GM18520 (cell line): ENCODE data around the gene IL34.

Experiments
- ATAC-seq: cut with Tn5 transposase; IDR thresholded peaks from one replicate; pipeline ENCODE4 v1.9.1; 2021; ENCODE audit not compliant: unreplicated experiment

Gene IL34

DNA sequence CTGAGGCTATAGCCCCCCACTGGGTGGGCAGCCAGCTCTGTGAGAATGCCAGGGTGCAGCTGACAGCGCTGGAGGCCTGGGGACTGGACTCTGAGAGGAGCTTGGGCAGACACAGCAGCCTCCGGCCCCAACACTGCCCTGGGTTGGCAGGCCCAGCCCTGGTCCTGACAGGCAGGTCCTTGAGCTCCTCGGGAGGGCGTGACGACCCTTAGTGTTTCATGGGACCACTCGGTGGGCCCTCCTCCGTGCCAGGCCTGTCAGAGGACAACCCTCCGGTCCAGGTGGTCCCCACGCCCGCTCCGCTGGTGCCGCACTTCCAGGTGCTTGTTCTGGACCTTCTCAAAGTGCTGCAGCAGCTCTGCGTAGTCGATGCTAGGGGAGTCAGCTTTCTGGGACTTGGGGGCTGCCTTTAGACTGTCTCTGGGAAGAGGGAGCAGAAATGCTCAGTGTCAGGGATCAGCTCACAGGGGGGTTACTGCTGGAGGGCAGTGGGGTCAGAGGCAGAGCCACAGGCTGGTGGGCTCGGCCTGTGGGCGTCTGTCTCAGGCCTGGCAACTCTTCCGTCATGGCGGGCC, 41.4 kb downstream of the IL34 start:
- ATAC-seq = no peak

DNA sequence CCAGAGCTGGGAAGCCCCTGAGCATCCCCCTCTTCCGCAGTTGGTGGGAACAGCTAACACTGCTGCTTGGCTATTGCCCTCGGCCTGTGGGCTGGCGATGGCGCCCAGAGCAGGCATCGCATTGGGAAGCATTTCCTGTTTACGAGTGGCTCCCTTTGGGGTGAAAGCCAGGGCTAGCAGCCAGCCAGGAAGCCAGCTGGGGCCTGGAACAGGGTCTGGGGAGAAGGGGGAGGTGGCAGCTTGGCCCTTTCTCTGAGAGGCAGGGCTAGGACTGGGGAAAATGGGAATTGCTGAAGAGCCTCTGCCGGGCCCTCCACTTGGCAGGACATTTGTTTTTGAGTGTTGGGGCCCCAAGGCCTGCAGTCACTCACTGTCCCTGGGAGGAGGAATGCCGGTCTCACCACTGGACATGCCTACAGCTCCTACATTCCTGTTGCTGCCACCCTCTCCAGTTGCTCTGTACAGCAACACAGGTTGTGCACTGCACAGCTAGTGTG, 41.9 kb downstream of the IL34 start:
- ATAC-seq = no peak

DNA sequence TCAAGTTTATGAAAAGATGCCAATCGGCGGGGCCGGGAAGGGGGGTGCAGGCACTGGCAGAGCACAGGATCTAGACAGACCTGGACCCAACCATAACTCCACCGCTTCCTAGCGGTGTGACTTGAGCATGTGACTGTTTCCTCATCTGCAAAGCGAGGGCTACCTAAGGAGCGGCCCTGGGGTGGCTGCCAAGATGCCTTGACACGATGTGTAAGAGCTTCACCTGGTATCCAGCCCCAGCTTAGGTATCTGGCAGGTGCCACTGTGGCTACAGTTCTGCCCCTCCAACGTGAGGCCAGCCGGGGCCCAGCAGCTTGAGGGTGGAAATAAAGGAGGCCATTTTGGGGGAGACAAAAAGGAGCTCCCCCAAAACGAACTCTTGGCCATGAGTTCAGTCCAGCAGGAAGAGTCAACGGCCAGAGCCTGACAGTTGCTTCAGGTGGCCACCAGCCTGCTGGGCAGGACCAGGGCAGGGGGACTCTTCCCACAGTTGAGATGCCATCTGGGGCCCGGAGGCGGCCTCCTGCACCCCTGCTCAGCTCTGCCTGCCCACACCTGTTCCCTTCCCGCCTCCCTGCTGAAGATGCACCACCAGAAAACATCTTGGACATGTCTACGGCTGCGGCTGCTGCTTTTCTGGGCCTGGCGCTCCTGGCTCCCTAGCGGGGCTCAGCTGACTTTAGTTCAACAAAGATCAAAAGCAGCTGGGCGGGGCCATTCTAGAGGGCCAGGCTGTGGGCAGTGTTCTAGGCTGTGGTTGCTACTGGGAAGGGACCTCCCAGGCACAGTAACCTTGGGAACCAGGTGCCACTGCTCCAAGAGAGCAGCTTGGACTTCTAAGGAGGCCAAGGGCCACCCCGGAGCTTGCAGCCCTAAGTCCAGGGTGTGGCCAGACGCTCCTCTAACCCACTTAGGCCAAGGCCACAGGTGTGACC, 42.9 kb downstream of the IL34 start:
- no peak for ATAC-seq

DNA sequence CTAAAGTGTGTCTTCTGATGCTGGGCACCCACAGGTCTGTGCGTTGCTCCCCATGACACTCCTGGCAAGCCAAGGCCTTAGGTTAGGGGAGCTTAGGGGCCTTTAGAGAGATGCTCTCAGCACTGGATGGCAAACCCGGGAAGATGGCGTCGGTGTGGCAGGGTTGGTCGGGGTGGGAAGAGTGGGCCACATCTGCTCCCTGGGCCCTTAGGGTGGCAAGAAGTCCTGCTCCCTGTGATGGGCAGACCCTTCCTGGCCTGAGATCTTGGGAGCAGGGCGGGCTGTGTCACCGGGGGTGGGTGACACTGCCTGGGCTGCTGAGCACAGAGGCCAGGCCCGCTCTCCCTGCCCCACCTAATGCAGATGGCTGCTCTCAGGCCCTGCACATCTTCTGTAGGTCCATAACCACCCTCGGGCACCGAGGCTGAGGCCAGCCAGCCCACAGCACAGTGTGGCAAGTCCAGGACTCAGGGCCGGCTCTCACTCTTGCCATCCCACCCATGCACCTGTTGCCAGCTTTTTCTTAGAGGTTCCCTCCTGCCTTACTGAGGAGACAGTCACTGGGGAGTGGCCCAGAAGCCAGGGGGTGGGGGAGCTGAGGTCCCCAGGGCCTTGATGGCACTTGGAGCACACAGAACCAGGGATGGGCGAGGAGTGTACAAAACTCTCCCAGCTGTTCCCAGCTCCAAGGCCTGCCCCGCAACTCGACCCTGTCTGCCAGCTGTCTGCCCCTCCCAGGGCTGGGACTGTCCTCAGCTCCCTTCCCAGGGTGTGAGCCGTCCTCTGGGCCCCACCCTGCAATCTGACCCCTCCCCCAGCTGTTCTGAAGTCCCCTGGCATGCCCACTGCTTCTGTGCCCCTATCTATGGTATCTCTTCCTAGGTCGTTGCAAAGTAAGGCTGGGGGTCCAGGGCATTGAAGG, 43.9 kb downstream of the IL34 start:
- no peak for ATAC-seq

DNA sequence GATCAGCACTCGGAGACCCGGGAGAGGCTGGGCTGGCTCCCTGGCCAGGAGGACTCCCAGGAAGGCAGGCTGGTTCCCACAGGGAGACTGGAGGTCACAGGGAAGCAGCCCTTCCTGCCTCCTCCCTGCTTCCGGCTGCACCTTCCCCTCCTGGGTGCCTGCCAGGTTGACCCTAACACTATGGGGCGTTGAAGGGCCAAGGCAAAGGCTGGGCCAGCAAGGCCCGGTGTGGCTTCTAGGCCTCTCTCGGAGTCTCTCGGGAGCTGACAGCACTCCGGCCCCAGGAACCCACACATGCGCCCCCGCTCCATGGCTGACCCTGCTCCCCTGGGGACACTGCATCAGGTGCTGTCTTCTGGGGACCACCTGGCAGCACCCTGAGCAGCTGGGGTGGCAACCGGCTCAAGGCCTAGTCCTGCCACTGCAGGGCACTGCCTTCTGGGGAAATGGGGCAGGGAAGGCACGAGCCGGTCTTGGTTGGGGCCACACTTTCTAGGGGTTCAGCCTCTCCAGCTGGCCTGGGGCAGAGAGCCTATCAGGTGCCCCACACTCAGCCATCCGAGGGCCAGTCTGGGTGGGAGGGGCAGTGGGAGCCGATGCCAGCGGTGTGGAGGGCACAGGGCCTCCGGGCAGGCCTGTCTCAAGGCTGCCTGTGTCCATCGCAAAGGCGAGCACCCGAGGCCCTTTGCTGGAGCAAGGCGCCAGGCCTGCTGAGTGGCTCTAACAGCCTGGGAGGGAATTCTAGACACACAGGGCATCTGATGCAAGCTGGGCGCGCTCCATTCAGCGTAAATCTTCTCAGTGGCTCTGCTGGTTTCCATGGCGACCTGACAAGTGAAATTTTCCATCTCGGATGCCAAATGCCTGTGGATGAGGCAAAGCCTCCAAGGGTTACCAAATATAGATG, 45.1 kb downstream of the IL34 start:
- no peak for ATAC-seq

DNA sequence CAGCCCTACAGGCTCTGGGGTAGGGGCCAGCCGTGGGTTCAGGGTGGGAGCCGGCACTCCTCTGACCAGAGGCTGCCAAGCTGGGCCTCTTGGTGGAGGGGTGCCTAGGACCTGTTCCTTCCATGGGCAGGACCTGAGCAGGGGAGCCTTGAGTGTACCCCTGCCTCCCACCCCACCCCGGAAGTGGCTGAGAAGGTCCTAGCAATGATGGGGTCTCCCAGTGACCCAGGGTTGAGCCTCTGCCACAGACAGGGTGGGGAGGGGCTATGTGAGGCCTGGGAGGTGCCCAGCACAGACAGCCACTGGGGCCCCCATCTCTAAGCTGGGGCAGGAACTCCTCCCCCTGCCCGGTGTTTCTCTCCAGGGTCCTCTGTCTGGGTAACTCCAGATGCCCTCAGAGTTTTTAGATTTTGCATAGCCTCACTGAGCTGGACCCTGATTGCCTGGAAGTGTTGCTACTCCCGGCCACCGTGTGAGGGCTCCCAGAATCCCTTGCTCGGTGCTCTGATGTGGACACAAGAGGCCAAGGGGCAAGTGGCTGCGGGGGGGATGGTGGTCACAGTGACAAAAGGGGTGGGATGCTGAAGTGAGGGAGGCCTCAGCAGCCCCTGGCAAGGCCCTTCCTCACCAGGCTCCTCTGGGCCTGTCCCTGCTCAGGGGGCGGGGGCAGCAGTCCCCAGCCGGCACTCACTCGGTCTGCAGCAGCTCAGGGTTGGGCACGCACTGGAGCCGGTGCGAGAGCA, 45.9 kb downstream of the IL34 start:
- no peak for ATAC-seq

DNA sequence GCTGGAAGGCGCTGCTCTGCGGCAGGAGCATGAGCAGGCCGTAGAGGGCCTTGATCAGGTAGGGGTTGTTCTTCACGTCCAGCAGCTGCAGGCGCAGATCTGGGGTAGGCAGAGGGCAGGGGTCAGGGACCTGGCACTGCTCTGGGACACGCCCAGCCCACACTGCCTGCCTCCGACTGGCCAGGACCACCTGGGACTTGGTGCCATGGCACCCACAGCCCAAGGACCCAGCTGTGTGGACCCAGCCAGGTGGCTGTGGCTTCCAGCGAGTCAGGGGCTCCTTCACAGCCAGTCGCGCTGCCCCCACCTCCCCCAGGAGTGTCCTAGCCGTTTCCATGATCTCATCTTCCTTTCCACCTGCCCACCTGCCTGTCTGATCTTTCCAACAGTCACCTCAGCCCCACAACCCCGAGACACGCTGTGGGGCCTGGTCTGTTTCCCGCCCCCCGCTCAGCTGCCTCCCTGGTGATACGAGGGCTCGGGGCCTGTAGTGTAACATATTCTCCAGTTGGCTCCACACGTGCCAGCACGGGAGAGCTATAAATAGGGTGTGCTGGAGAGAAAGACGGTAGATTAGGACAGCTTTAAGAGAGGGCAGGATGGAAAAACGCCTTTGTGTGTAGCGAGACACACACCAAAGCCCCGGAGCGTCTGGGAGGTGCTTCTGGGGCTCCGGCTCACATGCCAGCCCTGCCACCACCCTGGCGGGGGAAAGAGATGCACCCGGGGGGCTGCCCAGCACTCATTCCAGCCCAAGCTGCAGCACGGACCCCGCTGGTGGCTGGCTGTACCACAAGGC, 46.7 kb downstream of the IL34 start:
- ATAC-seq = no peak

DNA sequence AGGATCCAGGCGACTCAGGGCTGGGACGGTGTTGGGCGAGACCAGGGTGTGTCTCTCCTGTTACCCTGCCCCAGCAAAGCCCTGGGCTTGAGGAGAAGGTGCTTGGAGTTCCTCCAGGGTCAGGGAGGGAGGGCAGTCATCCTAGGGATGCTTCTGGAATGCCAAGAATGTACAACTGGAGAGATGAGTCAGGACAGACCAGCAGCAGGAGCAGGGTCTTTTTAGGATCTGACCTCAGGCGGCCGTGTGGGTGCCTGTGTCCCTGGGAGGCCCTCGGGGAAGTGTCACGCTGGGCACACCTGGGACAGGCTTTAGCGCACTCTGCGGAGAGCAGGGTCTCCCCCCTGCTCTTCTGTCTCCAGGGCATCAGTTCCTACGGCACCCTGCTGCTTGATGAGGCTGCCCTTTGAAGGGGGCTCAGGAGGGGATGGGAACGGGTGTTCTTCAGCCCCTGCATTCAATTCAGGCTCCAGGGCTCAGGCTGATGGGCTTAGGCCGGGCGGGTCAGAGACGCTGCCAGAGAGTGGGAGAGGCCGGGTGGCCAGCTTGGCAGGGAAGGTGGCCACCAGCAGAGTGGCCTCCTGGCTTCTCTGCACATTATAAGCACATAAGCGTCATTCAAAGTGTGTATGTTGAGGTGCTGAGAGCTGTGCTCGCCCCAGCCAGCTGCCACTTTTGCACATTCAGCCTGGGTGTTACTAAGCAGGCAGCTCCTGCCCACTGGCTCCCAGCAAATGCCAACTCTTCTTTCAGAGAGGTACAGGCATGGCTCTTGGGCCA, 47.9 kb downstream of the IL34 start:
- no peak for ATAC-seq

DNA sequence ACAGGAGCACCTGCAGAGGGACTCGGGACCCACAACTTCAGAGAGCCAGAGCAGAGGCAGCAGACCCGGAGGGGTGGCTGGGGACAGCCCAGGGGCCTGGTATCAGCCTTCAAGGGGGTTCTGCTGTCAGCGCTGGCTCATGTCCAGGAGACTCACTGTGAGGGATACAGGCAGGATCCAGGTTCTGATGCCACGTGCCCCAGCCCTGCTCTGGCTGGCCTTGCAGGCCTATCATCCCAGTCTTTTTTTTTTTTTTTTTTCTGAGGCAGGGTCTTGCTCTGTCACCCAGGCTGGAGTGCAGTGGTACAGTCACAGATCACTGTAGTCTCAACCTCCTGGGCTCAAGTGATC, 48.5 kb downstream of the IL34 start:
- no peak for ATAC-seq

DNA sequence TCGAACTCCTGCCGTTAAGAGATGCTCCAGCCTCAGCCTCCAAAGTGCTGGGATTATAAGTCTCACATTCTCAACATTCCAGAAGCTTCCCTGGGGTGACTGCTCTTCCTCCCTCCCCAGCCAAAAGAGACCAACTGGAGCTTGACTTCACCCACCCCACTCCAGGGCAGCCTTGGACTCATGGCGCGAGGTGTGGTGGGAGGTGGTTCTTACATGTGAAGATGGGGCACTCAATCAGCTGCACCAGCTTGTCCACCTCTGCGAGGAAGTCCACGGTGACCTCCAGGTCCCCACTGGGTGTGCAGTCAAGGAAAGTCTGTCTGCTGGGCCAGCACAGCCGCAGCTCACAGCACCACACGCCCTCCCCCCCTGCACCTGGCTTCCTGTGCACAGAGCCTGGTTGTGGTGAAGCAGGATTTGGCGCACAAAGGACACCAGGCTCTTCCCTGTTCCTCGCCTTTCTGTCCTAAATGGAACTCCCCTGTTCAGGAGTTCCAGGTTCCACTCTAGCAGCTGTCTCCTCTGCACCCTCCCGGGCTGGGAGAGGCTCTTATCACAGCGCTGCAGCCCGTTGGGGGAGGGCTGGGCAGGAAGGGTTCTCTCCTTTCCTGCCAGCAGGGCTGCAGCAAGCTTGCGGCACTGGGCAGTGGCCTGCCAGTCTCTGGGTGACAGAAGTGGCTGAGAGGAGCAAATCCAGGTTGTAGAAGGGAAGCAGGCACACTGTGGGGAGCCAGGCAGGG, 49.1 kb downstream of the IL34 start:
- ATAC-seq = no peak

DNA sequence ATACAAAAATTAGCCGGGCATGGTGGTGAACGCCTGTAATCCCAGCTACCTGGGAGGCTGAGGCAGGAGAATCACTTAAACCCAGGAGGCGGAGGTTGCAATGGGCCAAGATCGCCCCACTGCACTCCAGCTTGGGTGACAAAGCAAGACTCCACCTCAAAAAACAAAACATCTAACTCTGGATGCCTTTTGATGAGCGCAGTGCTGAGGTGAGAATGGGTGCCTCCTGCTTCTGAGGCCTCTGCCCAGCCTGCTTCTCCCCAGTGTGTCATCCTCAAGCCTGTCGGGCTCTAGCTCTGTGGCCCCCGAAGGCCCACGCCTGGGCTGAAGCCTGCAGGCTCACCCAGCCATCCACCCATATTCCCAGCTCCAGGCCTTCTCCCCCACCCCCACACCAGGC, 50.0 kb downstream of the IL34 start:
- no peak for ATAC-seq

DNA sequence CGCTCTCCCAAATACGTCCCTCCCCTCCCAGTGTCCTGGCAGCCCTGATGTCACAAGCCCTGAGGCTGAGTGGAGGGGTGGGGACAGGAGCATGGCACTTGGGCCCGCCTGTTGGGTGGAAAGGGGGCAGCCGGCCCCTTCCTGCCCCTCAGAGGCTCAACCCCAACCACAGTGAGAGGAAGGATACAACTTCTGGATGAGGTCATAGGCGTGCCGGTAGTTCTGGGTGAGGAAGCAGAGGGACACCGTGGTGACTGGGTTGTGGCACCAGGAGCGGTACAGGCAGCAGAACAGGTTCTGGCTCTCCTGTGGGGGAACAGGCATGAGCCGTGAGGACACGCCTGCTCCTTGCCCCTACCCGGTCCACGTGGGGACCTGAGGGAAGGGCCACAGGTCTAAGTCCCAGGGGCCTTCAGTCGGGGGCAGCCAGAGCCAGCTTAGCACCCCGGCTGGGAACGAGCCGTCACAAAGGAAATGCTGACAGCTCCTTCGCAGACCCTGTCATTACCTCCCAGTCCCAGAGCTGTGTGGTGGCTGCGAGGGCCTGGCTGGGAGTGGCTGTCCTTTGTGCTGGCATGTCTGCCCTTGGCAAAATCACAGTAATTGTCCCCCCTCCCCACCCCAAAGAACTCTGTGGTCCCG, 50.7 kb downstream of the IL34 start:
- no peak for ATAC-seq

DNA sequence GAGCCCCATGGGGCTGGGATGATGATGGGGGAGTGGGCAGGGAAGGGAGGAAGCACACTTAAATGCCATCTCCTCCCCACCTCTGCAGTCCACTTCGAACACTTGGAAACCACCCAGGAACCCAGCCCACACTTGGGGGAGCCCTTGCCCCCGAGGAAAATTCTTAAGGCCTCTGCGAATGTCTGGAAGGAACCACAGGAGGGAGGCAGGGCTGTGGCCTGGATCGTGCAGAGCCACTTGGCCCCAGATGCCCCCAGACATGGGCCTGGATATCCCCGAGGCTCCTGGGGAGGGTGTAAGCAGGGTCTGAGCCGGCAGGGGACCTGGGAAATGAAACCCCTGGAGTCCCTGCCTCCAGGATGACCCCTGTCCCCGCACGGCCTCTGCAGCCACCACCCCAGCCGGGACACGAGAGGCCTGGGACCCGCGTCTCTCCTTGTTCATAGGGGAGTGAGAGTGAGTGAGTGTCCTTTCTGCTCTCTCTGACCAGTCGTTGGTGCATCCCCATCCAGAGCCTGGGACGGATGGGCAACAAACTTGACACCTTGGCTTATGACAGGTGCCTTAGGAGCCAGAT, 51.3 kb downstream of the IL34 start:
- ATAC-seq = no peak

DNA sequence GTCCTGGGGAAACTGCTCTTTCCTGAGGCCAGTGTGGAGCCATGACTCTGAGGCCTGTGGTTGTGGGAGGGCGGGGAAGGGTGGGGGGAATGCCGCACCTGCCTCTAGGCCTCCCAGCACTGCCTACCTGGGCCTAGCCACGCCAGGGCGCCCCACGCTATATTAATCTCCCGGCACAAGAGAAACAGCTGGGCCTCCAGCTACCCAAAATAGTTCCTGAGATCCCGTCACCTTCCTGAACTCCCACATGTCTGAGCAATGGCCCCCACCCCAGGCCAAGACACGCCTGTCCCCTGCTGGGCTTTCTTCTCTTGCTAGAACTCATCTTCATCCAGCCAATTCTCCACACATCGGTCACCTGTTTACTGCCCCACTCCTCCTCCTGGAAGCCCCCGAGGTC, 52.5 kb downstream of the IL34 start:
- no peak for ATAC-seq

DNA sequence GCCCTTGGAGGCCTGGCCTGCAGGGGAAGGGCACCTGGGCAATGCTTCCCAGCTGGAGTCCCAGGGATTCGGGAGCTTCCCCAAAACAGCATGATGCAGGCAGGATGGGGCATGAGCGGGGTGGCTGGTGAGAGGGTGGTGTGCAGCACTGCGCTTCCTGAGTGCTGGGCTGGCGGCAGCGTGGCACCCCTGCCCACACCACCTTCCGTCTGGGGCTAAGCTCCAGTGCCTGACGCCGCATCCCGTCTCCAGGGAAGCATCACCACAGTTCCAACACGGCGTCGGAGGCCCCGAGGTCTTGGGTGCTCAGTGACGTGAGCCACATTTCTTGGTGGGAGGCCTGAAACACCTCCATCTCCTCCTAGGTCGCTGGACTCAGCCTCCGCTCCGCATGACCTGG, 53.3 kb downstream of the IL34 start:
- ATAC-seq = no peak

DNA sequence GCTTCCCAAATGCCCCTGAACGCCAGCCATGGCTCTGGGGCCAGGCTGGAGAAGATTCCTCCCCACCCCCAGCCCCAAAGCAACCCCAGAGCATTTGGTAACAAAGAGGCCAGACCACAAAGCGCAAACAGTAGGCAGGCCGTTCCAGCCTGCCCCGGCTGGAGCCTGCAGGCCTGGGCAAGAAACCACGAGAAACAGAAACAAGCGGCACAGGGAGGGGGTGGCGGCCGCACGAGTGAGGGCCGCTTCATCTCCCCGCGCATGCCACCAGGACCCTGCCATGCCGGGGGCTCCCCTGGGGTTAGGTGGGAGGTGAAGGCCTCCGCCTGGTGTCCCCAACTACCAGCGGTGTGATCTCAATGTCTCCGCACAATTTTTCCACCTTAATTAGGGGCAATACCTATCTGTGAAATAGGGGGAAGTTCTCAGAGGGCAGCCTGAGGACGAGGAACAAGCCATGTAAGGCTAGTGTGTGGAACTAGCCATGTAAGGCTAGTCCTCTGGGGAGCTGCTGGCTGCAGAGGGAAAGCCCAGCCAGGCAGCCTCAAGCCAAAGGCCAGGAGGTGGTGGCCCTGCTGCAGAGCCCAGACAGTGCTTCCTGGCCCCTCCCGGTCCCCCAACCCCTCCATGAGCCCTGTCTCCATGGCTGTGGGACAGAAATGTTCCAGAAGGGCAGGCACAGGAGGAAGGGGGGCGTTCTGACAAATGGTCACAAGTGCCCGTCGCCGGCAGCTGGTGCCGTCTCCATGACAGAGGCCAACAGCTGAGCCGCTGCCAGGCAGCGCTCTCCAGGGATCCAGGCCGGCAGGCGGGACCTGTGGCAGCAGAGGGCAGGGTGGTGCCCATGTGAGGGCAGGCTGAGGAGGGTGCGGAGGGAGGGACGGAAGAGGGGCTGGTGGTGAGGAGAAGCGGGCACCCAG, 54.0 kb downstream of the IL34 start:
- ATAC-seq = no peak
